Measurements from ENCODE around the gene ALKBH5. TPM values are rescaled to one million over a fixed set of nuclear protein-coding genes. Genes with fewer than 3 reads are reported as not detected.

Gene ALKBH5
- 100 to 1,000 TPM in 3 of 5 experiments, 10 to 100 TPM in 2; 97.4 to 135 (median 108) TPM for total RNA-seq
- polyA plus RNA-seq: 100 to 1,000 TPM; 121 to 154 TPM
- 151 reads per million, percentile 90 among the genes with 10 or more reads in this experiment for total RNA-seq

- H3K27ac Mint-ChIP-seq: peak within 1 kb of the TSS; percentile 96 to 99 (median 98)
- POLR2A ChIA-PET: interaction anchor here (0.7 to 4.1 kb wide), 14 partner anchors 13 to 457 kb away, joined by 3 to 29 read pairs (median 4); partner anchors contain the start of genes DRC3 and TOM1L2
- H3K27me3 Mint-ChIP-seq: peaks cover 0 to 3% (median 0%) of the 10 kb centered on the region in 5 donors
- Histone ChIP-seq H3K9me3 (ENCODE audit: control insufficient read depth in 2 of 3, low read length in 3 of 3) (no peaks in the 10 kb centered on the region), H3K27ac (ENCODE audit: low read depth, low read length) (peak within 1 kb of the TSS; percentile 93), H3K4me3 (ENCODE audit: low read length) (peak within 1 kb of the TSS; percentile 78), H3K27me3 (ENCODE audit: control insufficient read depth in 2 of 2, insufficient read depth in 2 of 2, low read length in 2 of 2) (no peaks in the 10 kb centered on the region), H3K36me3 (ENCODE audit: control insufficient read depth in 2 of 3, insufficient read depth in 3 of 3, low read length in 3 of 3) (peaks cover 0 to 16% (median 3%) of the 10 kb centered on the region in 3 experiments), H3K4me1 (ENCODE audit: control insufficient read depth in 2 of 2, insufficient read depth in 2 of 2, low read length in 2 of 2) (peaks cover 36 to 40% of the 10 kb centered on the region in 2 donors)
- CTCF ChIA-PET: no interaction called here
- intact Hi-C loops (cut with micrococcal nuclease): loop anchor here (1.0 to 10.0 kb wide), 16 partner anchors 25 to 1794 kb away; partner anchors contain the start of genes ATPAF2 (in 2 of the 2), DRC3 (in 2 of the 2), DRG2 (in 2 of the 2) and GID4 (in 2 of the 2)
- DNase-seq (peak; percentile 97 to 99 (median 99)), ATAC-seq (peak; percentile 88)
- H3K9me3 Mint-ChIP-seq: peaks cover 0 to 4% (median 0%) of the 10 kb centered on the region in 11 donors
- H3K4me1 Mint-ChIP-seq: peaks cover 40 to 59% (median 46%) of the 10 kb centered on the region in 7 donors
- peaks cover 8 to 31% (median 10%) of the 10 kb centered on the region in 5 donors for H3K36me3 Mint-ChIP-seq
- H3K4me3 Mint-ChIP-seq: peak within 1 kb of the TSS; percentile 83 to 99 (median 94)
These were observed at the start of gene ALKBH5 for GRCh38 chr17:18183334-18184142. ALKBH5 (plus strand) TSS chr17:18183828; CDS start chr17:18184244, 416 bp downstream.

GRCh38 chr17:18136357-18136756 lies 47.3 kb upstream of the ALKBH5 start:
- Mint-ChIP-seq H3K27me3 (no peaks in the 10 kb centered on the region), H3K4me1 (peaks cover 0 to 5% (median 4%) of the 10 kb centered on the region in 7 donors), H3K4me3 (no peak overlapping the region), H3K36me3 (no peaks in the 10 kb centered on the region), H3K9me3 (no peaks in the 10 kb centered on the region), H3K27ac (no peak overlapping the region)
- ChIA-PET POLR2A (no interaction called here), CTCF (interaction anchor here (0.7 kb wide), 1 partner anchor 766 kb away, joined by 3 read pairs; no protein-coding TSS in a partner anchor)
- Histone ChIP-seq H3K9me3 (ENCODE audit: control insufficient read depth in 2 of 3, low read length in 3 of 3) (no peaks in the 10 kb centered on the region), H3K27ac (ENCODE audit: low read depth, low read length) (no peak overlapping the region), H3K27me3 (ENCODE audit: control insufficient read depth in 2 of 2, insufficient read depth in 2 of 2, low read length in 2 of 2) (no peaks in the 10 kb centered on the region), H3K4me3 (ENCODE audit: low read length) (no peak overlapping the region), H3K36me3 (ENCODE audit: control insufficient read depth in 2 of 3, insufficient read depth in 3 of 3, low read length in 3 of 3) (no peaks in the 10 kb centered on the region), H3K4me1 (ENCODE audit: control insufficient read depth in 2 of 2, insufficient read depth in 2 of 2, low read length in 2 of 2) (peaks cover 0 to 4% of the 10 kb centered on the region in 2 donors)
- intact Hi-C loops (cut with micrococcal nuclease): no loop called here
- ATAC-seq: no peak
- DNase-seq: no peak

- no peaks in the 10 kb centered on the region for H3K9me3 Mint-ChIP-seq
- intact Hi-C loops (cut with micrococcal nuclease): no loop called here
- CTCF ChIA-PET: no interaction called here
These were observed 45.4 kb upstream of the ALKBH5 start for GRCh38 chr17:18138065-18138749.

GRCh38 chr17:18139092-18139491 lies 44.5 kb upstream of the ALKBH5 start:
- peaks cover 0 to 5% (median 4%) of the 10 kb centered on the region in 7 donors for H3K4me1 Mint-ChIP-seq
- no peak overlapping the region for H3K27ac Mint-ChIP-seq

More at GRCh38 chr17:18138065-18138749, 45.4 kb upstream of the ALKBH5 start:
- H3K36me3 Mint-ChIP-seq: no peaks in the 10 kb centered on the region
- H3K27ac Mint-ChIP-seq: no peak overlapping the region
- H3K27me3 ChIP-seq (ENCODE audit: control insufficient read depth in 2 of 2, insufficient read depth in 2 of 2, low read length in 2 of 2): no peaks in the 10 kb centered on the region
- peaks cover 0 to 4% of the 10 kb centered on the region in 2 donors for H3K4me1 ChIP-seq (ENCODE audit: control insufficient read depth in 2 of 2, insufficient read depth in 2 of 2, low read length in 2 of 2)
- H3K27ac ChIP-seq (ENCODE audit: low read depth, low read length): no peak overlapping the region
- DNase-seq (no peak), ATAC-seq (no peak)
- POLR2A ChIA-PET: no interaction called here
- H3K4me1 Mint-ChIP-seq: peaks cover 0 to 5% (median 4%) of the 10 kb centered on the region in 7 donors
- no peaks in the 10 kb centered on the region for H3K36me3 ChIP-seq (ENCODE audit: control insufficient read depth in 2 of 3, insufficient read depth in 3 of 3, low read length in 3 of 3)
- H3K4me3 Mint-ChIP-seq: no peak overlapping the region
- H3K4me3 ChIP-seq (ENCODE audit: low read length): no peak overlapping the region
- H3K9me3 ChIP-seq (ENCODE audit: control insufficient read depth in 2 of 3, low read length in 3 of 3): no peaks in the 10 kb centered on the region
- H3K27me3 Mint-ChIP-seq: no peaks in the 10 kb centered on the region

GRCh38 chr17:18139498-18139897 lies 44.1 kb upstream of the ALKBH5 start:
- DNase-seq (no peak), ATAC-seq (no peak)
- Mint-ChIP-seq H3K4me3 (no peak overlapping the region), H3K4me1 (peaks cover 0 to 5% (median 4%) of the 10 kb centered on the region in 7 donors), H3K27me3 (no peaks in the 10 kb centered on the region), H3K27ac (no peak overlapping the region), H3K9me3 (no peaks in the 10 kb centered on the region), H3K36me3 (no peaks in the 10 kb centered on the region)
- Histone ChIP-seq H3K27ac (ENCODE audit: low read depth, low read length) (no peak overlapping the region), H3K27me3 (ENCODE audit: control insufficient read depth in 2 of 2, insufficient read depth in 2 of 2, low read length in 2 of 2) (no peaks in the 10 kb centered on the region), H3K36me3 (ENCODE audit: control insufficient read depth in 2 of 3, insufficient read depth in 3 of 3, low read length in 3 of 3) (no peaks in the 10 kb centered on the region), H3K4me3 (ENCODE audit: low read length) (no peak overlapping the region), H3K9me3 (ENCODE audit: control insufficient read depth in 2 of 3, low read length in 3 of 3) (no peaks in the 10 kb centered on the region), H3K4me1 (ENCODE audit: control insufficient read depth in 2 of 2, insufficient read depth in 2 of 2, low read length in 2 of 2) (peaks cover 0 to 4% of the 10 kb centered on the region in 2 donors)
- intact Hi-C loops (cut with micrococcal nuclease): no loop called here
- POLR2A ChIA-PET: no interaction called here
- CTCF ChIA-PET: no interaction called here

More at GRCh38 chr17:18139092-18139491, 44.5 kb upstream of the ALKBH5 start:
- CTCF ChIA-PET: no interaction called here
- no peak overlapping the region for H3K4me3 ChIP-seq (ENCODE audit: low read length)
- POLR2A ChIA-PET: no interaction called here
- H3K27ac ChIP-seq (ENCODE audit: low read depth, low read length): no peak overlapping the region
- ATAC-seq (no peak), DNase-seq (no peak)
- no peak overlapping the region for H3K4me3 Mint-ChIP-seq
- intact Hi-C loops (cut with micrococcal nuclease): no loop called here
- no peaks in the 10 kb centered on the region for H3K27me3 Mint-ChIP-seq
- no peaks in the 10 kb centered on the region for H3K9me3 Mint-ChIP-seq
- no peaks in the 10 kb centered on the region for H3K27me3 ChIP-seq (ENCODE audit: control insufficient read depth in 2 of 2, insufficient read depth in 2 of 2, low read length in 2 of 2)
- H3K9me3 ChIP-seq (ENCODE audit: control insufficient read depth in 2 of 3, low read length in 3 of 3): no peaks in the 10 kb centered on the region
- no peaks in the 10 kb centered on the region for H3K36me3 Mint-ChIP-seq
- H3K36me3 ChIP-seq (ENCODE audit: control insufficient read depth in 2 of 3, insufficient read depth in 3 of 3, low read length in 3 of 3): no peaks in the 10 kb centered on the region
- H3K4me1 ChIP-seq (ENCODE audit: control insufficient read depth in 2 of 2, insufficient read depth in 2 of 2, low read length in 2 of 2): peaks cover 0 to 4% of the 10 kb centered on the region in 2 donors

GRCh38 chr17:18139949-18140348 lies 43.7 kb upstream of the ALKBH5 start:
- peaks cover 0 to 4% of the 10 kb centered on the region in 2 donors for H3K4me1 ChIP-seq (ENCODE audit: control insufficient read depth in 2 of 2, insufficient read depth in 2 of 2, low read length in 2 of 2)
- DNase-seq (no peak), ATAC-seq (no peak)
- H3K9me3 Mint-ChIP-seq: no peaks in the 10 kb centered on the region
- no peaks in the 10 kb centered on the region for H3K27me3 Mint-ChIP-seq
- intact Hi-C loops (cut with micrococcal nuclease): no loop called here
- H3K27ac Mint-ChIP-seq: no peak overlapping the region
- ChIA-PET CTCF (no interaction called here), POLR2A (no interaction called here)
- no peak overlapping the region for H3K4me3 Mint-ChIP-seq
- H3K27me3 ChIP-seq (ENCODE audit: control insufficient read depth in 2 of 2, insufficient read depth in 2 of 2, low read length in 2 of 2): no peaks in the 10 kb centered on the region
- peaks cover 0 to 5% (median 4%) of the 10 kb centered on the region in 7 donors for H3K4me1 Mint-ChIP-seq
- H3K4me3 ChIP-seq (ENCODE audit: low read length): no peak overlapping the region
- no peak overlapping the region for H3K27ac ChIP-seq (ENCODE audit: low read depth, low read length)
- H3K9me3 ChIP-seq (ENCODE audit: control insufficient read depth in 2 of 3, low read length in 3 of 3): no peaks in the 10 kb centered on the region
- H3K36me3 Mint-ChIP-seq: no peaks in the 10 kb centered on the region
- no peaks in the 10 kb centered on the region for H3K36me3 ChIP-seq (ENCODE audit: control insufficient read depth in 2 of 3, insufficient read depth in 3 of 3, low read length in 3 of 3)

Data from naive thymus-derived CD4-positive, alpha-beta T cell (primary cell).